ENCODE data around the gene MYMK. TPM values are rescaled to one million over a fixed set of nuclear protein-coding genes. Genes with fewer than 3 reads are reported as not detected.

Gene MYMK
- total and polyA plus RNA-seq, 2 of the 8 experiments (the other 6 are each of a cell fraction or from before 2014, with no cell fraction given), result not detected

DNA sequence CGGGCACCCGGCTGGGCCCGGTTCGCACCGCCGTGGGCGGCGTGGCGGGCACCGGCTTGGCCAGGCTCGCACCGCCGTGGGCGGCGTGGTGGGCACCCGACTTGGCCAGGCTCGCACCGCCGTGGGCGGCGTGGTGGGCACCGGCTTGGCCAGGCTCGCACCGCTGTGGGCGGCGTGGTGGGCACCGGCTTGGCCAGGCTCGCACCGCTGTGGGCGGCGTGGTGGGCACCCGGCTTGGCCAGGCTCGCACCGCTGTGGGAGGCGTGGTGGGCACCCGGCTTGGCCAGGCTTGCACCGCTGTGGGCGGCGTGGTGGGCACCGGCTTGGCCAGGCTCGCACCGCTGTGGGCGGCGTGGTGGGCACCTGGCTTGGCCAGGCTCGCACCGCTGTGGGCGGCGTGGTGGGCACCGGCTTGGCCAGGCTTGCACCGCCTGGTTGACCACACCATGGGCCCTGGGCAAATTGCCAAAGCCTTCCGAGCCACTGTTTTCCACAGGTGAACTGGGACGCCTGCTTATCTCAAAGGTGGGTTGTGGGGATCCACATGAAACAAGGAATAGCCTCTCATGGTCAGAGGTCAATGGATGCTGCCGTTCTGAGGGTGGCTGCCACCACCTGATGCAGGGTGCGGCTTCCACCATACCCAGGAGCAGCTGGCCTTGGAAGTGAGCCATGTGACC, 38.0 kb upstream of the MYMK start:
- no peaks in the 10 kb centered on the region for H4K20me1 ChIP-seq (replicated peaks in 1 of 2; ENCODE audit: control insufficient read depth in 1 of 2, insufficient read depth in 2 of 2, low read length in 2 of 2)
- H4K5ac ChIP-seq (ENCODE audit: insufficient read length, low read depth, low read length), result no peak overlapping the region
- H2BK120ac ChIP-seq (replicated peaks; ENCODE audit: low read depth, low read length), result no peak overlapping the region
- H4K8ac ChIP-seq (ENCODE audit: extremely low read depth, insufficient read depth, low read length), result no peak overlapping the region
- no peak overlapping the region for H3K4me2 ChIP-seq (ENCODE audit: insufficient read depth in 1 of 2, low read depth in 2 of 2, low read length in 2 of 2)
- H2BK5ac ChIP-seq (ENCODE audit: low read depth, low read length), result no peak overlapping the region
- no peak overlapping the region for H4K91ac ChIP-seq (replicated peaks; ENCODE audit: insufficient read length, low read length)
- H3K9me3 ChIP-seq (ENCODE audit: insufficient read depth in 2 of 2, low read depth in 1 of 2, low read length in 1 of 2), result no peaks in the 10 kb centered on the region
- H3K18ac ChIP-seq (ENCODE audit: extremely low read depth, low read length), result no peak overlapping the region
- 0 out of 2 replicates have a peak overlapping the region, but pooled peaks have one; percentile 9 for H2BK20ac ChIP-seq (ENCODE audit: low read length)
- no peak overlapping the region for H3K4me3 ChIP-seq (ENCODE audit: extremely low read depth in 1 of 4, insufficient read depth in 2 of 4, low read depth in 3 of 4, low read length in 4 of 4)
- H3K27ac ChIP-seq (ENCODE audit: low read depth, low read length), result no peak overlapping the region
- no peaks in the 10 kb centered on the region for H3K36me3 ChIP-seq (ENCODE audit: control insufficient read depth in 2 of 4, insufficient read depth in 4 of 4, low read length in 3 of 4)
- POLR2A ChIA-PET (ENCODE audit: partially characterized antibody), result no interaction called here
- H2BK15ac ChIP-seq (ENCODE audit: low read length), result no peak overlapping the region
- FAIRE-seq, result no peak
- no peaks in the 10 kb centered on the region; a peak in 1 of 7 replicates for H3K27me3 ChIP-seq (replicated peaks in 1 of 4; ENCODE audit: control insufficient read depth in 3 of 4, extremely low read depth in 1 of 4, insufficient read depth in 3 of 4, low read length in 3 of 4)
- H3K79me1 ChIP-seq (ENCODE audit: low read depth, low read length), result no peaks in the 10 kb centered on the region; the same call in 1 of the 2 replicates
- H2AK5ac ChIP-seq (ENCODE audit: low read depth, low read length), result no peak overlapping the region
- 95% methylated on average over 5 of the region's 54 CpGs; no CpG with 5 or more reads in 1 of the 2 experiments for WGBS, 2 experiments (ENCODE audit: extremely low coverage in 1 of 2, insufficient coverage in 1 of 2, insufficient read length in 1 of 2, insufficient replicate concordance in 2 of 2, low coverage in 1 of 2, low lambda C conversion rate in 2 of 2, missing lambda C conversion rate in 1 of 2)
- H3K56ac ChIP-seq (replicated peaks; ENCODE audit: insufficient read length, low read depth, low read length), result no peak overlapping the region
- no peak overlapping the region for H3K4ac ChIP-seq (replicated peaks; ENCODE audit: insufficient read length, low read depth, low read length)
- CTCF ChIA-PET (ENCODE audit: partially characterized antibody), result no interaction called here
- no peaks in the 10 kb centered on the region for H3K23me2 ChIP-seq (ENCODE audit: low read depth, low read length)
- no peak overlapping the region for H3K9ac ChIP-seq (replicated peaks in 1 of 4; ENCODE audit: extremely low read depth in 1 of 4, low read depth in 3 of 4, low read length in 3 of 4)
- no peaks in the 10 kb centered on the region for H3K79me2 ChIP-seq (ENCODE audit: control insufficient read depth in 1 of 2, insufficient read depth in 2 of 2, low read length in 2 of 2)
- TF ChIP-seq, protein P1, sequence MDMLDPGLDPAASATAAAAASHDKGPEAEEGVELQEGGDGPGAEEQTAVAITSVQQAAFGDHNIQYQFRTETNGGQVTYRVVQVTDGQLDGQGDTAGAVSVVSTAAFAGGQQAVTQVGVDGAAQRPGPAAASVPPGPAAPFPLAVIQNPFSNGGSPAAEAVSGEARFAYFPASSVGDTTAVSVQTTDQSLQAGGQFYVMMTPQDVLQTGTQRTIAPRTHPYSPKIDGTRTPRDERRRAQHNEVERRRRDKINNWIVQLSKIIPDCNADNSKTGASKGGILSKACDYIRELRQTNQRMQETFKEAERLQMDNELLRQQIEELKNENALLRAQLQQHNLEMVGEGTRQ (IDR thresholded peaks at IDR 0.05; ENCODE audit: low read length), result no peak
- TF ChIP-seq SRF (IDR thresholded peaks at IDR 0.05; ENCODE audit: low read depth, low read length), result no peak
- no peak for TF ChIP-seq RBBP5 (IDR thresholded peaks at IDR 0.05; ENCODE audit: borderline replicate concordance, low read depth, low read length)
- no peak overlapping the region for H2BK12ac ChIP-seq (ENCODE audit: low read depth, low read length)
- H3K4me1 ChIP-seq (replicated peaks in 1 of 4; ENCODE audit: control insufficient read depth in 3 of 4, insufficient read depth in 4 of 4, low read length in 3 of 4), result peaks cover 9 to 19% (median 11%) of the 10 kb centered on the region in 4 experiments; a peak in 6 of 7 replicates
- no peak overlapping the region for H3K23ac ChIP-seq (ENCODE audit: insufficient read length)
- H3K14ac ChIP-seq (ENCODE audit: insufficient read length), result no peak overlapping the region
- DNase-seq (ENCODE audit: low read depth in 1 of 2, low spot score in 2 of 2), result no peak
- no peak overlapping the region for H2AFZ ChIP-seq (ENCODE audit: low read length)
